ENCODE data around the gene SNCB. TPM values are rescaled to one million over a fixed set of nuclear protein-coding genes. Genes with fewer than 3 reads are reported as not detected.

The SNCB gene
- total and polyA plus RNA-seq, 2 of the 13 experiments (the other 11 are each of a cell fraction or from before 2014, with no cell fraction given), result not detected

DNA sequence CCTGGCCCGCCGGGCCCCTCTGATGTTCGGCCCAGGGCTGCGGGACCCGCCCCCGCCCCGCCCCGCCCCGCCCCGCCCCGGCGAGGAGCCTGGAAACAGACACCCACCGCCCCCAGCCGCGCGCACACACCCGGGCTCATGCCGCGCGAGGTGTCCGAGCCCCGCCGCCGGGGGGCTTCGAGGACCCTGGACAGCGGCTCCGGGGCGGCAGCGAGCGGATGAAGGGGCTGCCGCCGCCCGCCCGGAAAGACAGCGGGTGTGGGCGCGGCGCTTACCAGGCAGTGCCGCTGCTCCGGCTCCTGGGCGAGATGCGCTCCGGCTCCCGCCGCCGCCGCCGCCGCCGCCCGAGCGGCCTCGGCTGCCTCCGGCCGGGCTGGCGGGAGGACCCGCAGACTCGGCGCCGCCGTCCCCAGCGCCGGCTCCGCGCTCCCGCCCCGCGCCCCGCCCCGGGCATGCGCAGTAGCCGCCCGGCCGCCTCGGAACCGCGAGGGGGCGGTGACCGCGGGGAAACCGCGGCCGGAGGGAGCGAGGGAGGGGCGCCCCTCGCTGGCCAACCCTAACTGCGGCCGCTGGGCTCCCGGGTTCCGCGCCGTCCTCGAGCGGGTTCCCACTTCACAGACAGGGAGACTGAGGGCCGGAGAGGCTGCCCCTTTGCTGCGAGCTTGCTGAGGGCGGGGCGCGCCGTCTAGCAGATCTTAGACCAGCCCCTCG lies 20.5 kb downstream of the SNCB start, which contains the start of gene GPRIN1 (continued):
- TF ChIP-seq ZHX1 (CRISPR knock-in tag; IDR thresholded peaks at IDR 0.05; ENCODE audit: low read depth) (no peak), TFDP1 (CRISPR knock-in tag; IDR thresholded peaks at IDR 0.05; ENCODE audit: borderline replicate concordance) (peak; percentile 67; the same call in 1 of the 2 replicates), MBD4 (IDR thresholded peaks at IDR 0.05; ENCODE audit: borderline replicate concordance, low read length) (no peak), ZBTB7B (CRISPR knock-in tag; IDR thresholded peaks at IDR 0.05) (peak; percentile 36; the same call in 1 of the 2 replicates), ZNF329 (CRISPR knock-in tag; IDR thresholded peaks at IDR 0.05; ENCODE audit: low read depth) (peak; percentile 38; the same call in 1 of the 2 replicates), ARNT2 (CRISPR knock-in tag; IDR thresholded peaks at IDR 0.05; ENCODE audit: low read depth) (0 out of 2 replicates have a peak, but pooled peaks have one; percentile 17), CBFB (CRISPR knock-in tag; IDR thresholded peaks at IDR 0.05) (0 out of 2 replicates have a peak, but pooled peaks have one; percentile 22), MLLT10 (CRISPR knock-in tag; IDR thresholded peaks at IDR 0.05) (no peak), SAP130 (CRISPR knock-in tag; IDR thresholded peaks at IDR 0.05; ENCODE audit: low read depth) (peak; percentile 31), KDM1A (CRISPR knock-in tag; IDR thresholded peaks at IDR 0.05) (peak; percentile 28; the same call in 1 of the 2 replicates), GMEB1 (CRISPR knock-in tag; IDR thresholded peaks at IDR 0.05; ENCODE audit: borderline replicate concordance) (no peak), ZBTB2 (CRISPR knock-in tag; IDR thresholded peaks at IDR 0.05; ENCODE audit: low read depth) (0 out of 2 replicates have a peak, but pooled peaks have one; percentile 40), ZSCAN5A (CRISPR knock-in tag; IDR thresholded peaks at IDR 0.05; ENCODE audit: borderline replicate concordance) (no peak), ZFYVE20 (CRISPR knock-in tag; IDR thresholded peaks at IDR 0.05; ENCODE audit: borderline replicate concordance, low read depth) (no peak), SALL1 (CRISPR knock-in tag; IDR thresholded peaks at IDR 0.05) (0 out of 2 replicates have a peak, but pooled peaks have one; percentile 16), RORA (CRISPR knock-in tag; IDR thresholded peaks at IDR 0.05) (no peak), MEIS2 (CRISPR knock-in tag; IDR thresholded peaks at IDR 0.05) (peak; percentile 38; the same call in 1 of the 2 replicates), CREB3 (CRISPR knock-in tag; IDR thresholded peaks at IDR 0.05) (0 out of 2 replicates have a peak, but pooled peaks have one; percentile 33), ZNF792 (CRISPR knock-in tag; IDR thresholded peaks at IDR 0.05) (no peak), PHB2 (IDR thresholded peaks at IDR 0.05; ENCODE audit: partially characterized antibody) (no peak)
